Progenitor cell of endocrine pancreas (in vitro differentiated cells): Measurements from ENCODE around the gene TRIM46. TPM values are rescaled to one million over a fixed set of nuclear protein-coding genes. Genes with fewer than 3 reads are reported as not detected.

Experiments
- DNase-seq: peaks from one replicate; pipeline ENCODE4 v3.0.0; 2021; ENCODE audit warnings: low spot score; ENCODE audit not compliant: unreplicated experiment
- H3K27ac Mint-ChIP-seq: 2 replicates; pipeline ENCODE4 v1.8.0; 2021; ENCODE audit warnings: mild to moderate bottlenecking, moderate library complexity, mixed read lengths
- H3K27me3 Mint-ChIP-seq: 2 replicates; pipeline ENCODE4 v1.8.0; 2021; ENCODE audit warnings: mixed read lengths
- H3K36me3 Mint-ChIP-seq: 2 replicates; pipeline ENCODE4 v1.8.0; 2022; ENCODE audit warnings: mixed read lengths; ENCODE audit not compliant: insufficient read depth
- H3K4me1 Mint-ChIP-seq: 2 replicates; pipeline ENCODE4 v1.8.0; 2021; ENCODE audit warnings: low read depth, mixed read lengths
- H3K4me3 Mint-ChIP-seq: 2 replicates; pipeline ENCODE4 v1.8.0; 2021; ENCODE audit warnings: low read depth, mild to moderate bottlenecking, moderate library complexity, mixed read lengths
- H3K9me3 Mint-ChIP-seq: 2 replicates; pipeline ENCODE4 v1.8.0; 2021; ENCODE audit warnings: low read depth, mixed read lengths
- total RNA-seq: library from RNA; stranded (reverse); gene quantifications from 2 replicates; pipeline ENCODE4 v1.2.1, GENCODE V29; 2021
- TF ChIP-seq, protein P1 (sequence below): fragments of 200-600 bp; sonication (generic); IDR thresholded peaks from one replicate; pipeline ENCODE4 v1.5.0; 2021; ENCODE audit warnings: antibody characterized with exemption, mild to moderate bottlenecking; ENCODE audit not compliant: unreplicated experiment

The TRIM46 gene
- total RNA-seq, 1 donor from 2014 or later, result 25.7 TPM

DNA sequence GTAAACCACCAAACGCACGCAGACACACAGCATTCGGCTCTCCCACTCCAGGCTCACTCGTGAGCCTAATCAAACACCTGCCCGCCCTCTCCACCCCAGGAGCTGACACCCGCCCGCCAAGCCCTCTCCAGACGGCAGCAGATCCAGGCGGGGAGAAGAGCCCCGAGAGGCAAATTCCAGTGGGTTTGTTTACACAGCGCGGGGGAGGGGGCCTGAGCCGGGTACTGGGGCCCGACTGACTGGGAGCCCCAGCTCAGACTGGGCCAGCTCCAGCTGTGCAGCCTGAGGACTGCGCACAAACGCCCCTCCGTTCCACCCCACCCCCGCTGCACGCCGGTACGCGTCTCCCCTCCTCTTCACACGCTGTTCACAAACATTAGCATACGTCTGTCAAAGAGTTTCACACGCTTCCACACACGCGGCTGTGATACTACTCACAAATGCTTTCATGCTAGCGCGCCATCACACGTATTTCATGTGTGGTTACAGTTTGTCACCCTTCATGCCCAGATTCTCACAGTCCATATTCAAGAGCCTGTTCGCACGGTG, 47.0 kb upstream of the TRIM46 start:
- DNase-seq, result peak; percentile 39
- Mint-ChIP-seq H3K9me3 (no peaks in the 10 kb centered on the region), H3K4me3 (peak overlapping the region; percentile 80), H3K4me1 (peaks cover 41% of the 10 kb centered on the region), H3K27me3 (peaks cover 42% of the 10 kb centered on the region), H3K36me3 (no peaks in the 10 kb centered on the region), H3K27ac (peak overlapping the region; percentile 93)
- TF ChIP-seq, protein P1, sequence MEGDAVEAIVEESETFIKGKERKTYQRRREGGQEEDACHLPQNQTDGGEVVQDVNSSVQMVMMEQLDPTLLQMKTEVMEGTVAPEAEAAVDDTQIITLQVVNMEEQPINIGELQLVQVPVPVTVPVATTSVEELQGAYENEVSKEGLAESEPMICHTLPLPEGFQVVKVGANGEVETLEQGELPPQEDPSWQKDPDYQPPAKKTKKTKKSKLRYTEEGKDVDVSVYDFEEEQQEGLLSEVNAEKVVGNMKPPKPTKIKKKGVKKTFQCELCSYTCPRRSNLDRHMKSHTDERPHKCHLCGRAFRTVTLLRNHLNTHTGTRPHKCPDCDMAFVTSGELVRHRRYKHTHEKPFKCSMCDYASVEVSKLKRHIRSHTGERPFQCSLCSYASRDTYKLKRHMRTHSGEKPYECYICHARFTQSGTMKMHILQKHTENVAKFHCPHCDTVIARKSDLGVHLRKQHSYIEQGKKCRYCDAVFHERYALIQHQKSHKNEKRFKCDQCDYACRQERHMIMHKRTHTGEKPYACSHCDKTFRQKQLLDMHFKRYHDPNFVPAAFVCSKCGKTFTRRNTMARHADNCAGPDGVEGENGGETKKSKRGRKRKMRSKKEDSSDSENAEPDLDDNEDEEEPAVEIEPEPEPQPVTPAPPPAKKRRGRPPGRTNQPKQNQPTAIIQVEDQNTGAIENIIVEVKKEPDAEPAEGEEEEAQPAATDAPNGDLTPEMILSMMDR, result no peak

DNA sequence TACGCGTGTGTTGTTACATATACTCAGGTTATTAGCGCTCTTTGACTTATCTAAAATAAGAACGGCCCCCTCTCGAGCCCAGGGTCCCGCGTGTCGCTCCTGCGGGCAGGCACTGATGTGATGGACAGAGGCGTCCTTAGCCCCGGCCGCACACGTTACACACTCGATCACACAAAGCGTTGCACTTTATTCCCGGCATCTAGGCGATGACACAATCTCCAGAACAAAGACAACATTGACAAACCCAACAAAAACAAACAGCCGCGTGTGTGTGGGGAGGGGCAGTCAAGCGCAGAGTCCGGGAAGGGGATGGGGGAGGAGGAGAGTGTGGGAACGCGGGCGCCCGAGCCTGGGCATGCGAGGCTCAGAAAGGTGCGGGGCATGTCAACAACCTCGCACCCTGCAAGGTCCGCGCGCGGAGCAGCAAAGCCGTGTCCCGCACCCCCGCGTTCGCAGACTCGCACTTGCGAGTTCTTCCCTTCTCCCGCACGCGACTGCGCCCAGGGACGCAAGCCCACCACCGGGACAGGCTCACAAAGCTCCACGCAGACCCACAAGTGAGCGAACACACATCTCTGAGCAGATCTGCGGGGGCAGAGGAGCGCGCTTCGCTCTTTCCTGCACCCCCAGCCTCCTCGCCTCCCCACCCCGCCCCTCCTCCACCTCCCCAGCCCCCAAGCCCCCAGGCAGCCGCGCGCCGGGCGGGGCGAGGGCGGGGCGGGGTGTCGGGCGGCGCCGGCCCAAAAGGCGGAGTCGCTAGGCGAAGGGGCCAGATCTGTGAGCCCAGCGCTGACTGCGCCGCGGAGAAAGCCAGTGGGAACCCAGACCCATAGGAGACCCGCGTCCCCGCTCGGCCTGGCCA, 46.3 kb upstream of the TRIM46 start, which contains the start of gene EFNA1:
EFNA1 (plus strand) TSS at position 772 of the 862 bp plus-strand sequence. CDS start 102 bp downstream, outside the sequence.
- H3K4me1 Mint-ChIP-seq, result peaks cover 41% of the 10 kb centered on the region
- H3K36me3 Mint-ChIP-seq, result peaks cover 3% of the 10 kb centered on the region
- no peaks in the 10 kb centered on the region for H3K9me3 Mint-ChIP-seq
- peaks cover 40% of the 10 kb centered on the region for H3K27me3 Mint-ChIP-seq
- peak within 1 kb of the TSS; percentile 81 for H3K4me3 Mint-ChIP-seq
- H3K27ac Mint-ChIP-seq, result peak within 1 kb of the TSS; percentile 93
- peak; percentile 37 for DNase-seq
- TF ChIP-seq, protein P1, result no peak

DNA sequence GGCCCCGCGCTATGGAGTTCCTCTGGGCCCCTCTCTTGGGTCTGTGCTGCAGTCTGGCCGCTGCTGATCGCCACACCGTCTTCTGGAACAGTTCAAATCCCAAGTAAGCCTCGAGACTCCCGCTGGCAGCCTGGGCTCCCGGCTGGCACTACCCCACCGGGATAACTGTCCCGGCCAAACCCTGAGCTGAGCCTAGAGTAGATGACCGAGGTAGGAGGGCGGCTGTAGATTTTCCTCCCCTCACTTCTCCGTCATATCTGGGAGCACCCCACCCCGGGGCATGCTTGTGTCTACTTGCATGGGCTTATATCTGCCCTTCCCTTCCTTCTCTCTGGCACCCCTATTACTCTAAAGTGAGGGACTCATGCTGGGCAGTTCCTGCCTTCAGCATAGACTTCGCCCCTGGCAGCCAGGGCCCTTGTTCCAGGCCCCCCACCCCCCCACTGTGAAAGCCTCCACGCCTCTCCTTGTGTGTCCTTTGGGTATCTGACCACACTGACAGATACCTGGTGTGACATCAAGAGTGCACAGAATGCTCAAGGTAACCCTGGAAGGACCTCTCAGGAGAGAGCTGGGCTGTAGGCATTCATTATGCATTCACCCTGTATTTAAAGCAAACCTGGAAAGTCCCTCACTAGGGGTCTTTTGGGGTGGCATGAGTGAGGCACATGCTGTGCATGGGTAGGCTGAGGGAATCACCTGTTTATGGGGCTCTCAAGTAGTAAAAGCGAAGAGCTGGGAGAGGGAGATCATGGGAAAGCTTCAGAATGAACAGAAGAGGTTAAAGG, 45.5 kb upstream of the TRIM46 start:
- Mint-ChIP-seq H3K9me3 (no peaks in the 10 kb centered on the region), H3K4me3 (peak overlapping the region; percentile 81), H3K36me3 (peaks cover 4% of the 10 kb centered on the region), H3K27ac (peak overlapping the region; percentile 81), H3K4me1 (peaks cover 41% of the 10 kb centered on the region), H3K27me3 (peaks cover 36% of the 10 kb centered on the region)
- TF ChIP-seq, protein P1, result no peak
- DNase-seq, result no peak

DNA sequence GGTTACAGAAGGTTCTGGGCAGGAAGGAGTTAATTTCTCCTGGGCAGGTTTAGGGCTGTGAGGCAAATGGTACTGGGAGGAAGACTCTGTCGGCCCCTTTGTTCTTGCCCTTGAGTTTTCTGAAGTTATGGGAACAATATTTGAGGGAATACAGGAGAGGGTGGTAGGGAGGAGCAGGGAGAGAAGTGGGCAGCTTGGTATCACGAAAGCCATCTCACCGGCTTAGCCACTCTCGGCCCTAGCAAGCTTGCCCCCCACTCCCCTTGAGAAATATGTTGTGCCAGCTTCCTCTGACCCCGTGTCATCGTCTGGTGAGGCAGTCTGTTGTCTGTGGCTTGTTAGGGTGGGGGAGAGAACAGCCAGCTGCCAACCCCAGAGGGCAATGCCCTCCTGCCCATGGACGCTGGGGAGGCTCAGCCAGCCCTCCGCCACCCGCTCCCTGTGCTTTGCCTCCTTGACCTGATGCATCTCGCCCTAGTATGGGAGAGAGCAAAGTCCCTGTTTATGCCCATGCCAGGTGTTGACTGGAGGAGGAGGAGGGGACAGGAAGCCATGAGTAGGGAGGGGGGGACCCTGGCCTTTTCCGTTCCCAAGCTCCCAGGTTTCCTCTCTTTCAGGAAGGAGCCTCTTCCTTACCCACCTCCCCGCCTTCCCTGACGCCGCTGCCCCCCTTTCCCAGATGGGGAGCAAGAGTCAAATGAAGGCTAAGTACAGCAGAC, 44.7 kb upstream of the TRIM46 start:
- peaks cover 6% of the 10 kb centered on the region for H3K36me3 Mint-ChIP-seq
- H3K27me3 Mint-ChIP-seq, result peaks cover 32% of the 10 kb centered on the region

More for the DNA sequence above, 44.7 kb upstream of the TRIM46 start:
- DNase-seq, result no peak
- H3K4me3 Mint-ChIP-seq, result peak overlapping the region; percentile 81
- H3K27ac Mint-ChIP-seq, result peak overlapping the region; percentile 96
- TF ChIP-seq, protein P1, result no peak
- H3K4me1 Mint-ChIP-seq, result peaks cover 41% of the 10 kb centered on the region
- H3K9me3 Mint-ChIP-seq, result no peaks in the 10 kb centered on the region
